Transverse colon (tissue), 3 donors: Measurements from ENCODE around the gene BRIP1.
"Not testable (repeated sequence)": the region's sequence is repeated elsewhere in the genome, so short reads cannot be mapped to it uniquely, and the experiment has no call there.

Experiments used
- CTCF ChIP-seq, 5 experiments: fragments of 200-600 bp in 3 of 5; fragments of 450-650 bp in 2 of 5; sonication (generic) in 3 of 5; IDR thresholded peaks; 1 replicate in 2 of 5; 2 replicates in 3 of 5; pipeline ENCODE4 v1.5.1; 2016 to 2017; ENCODE audit warnings: antibody characterized with exemption in 5 of 5, inconsistent platforms in 3 of 5, mild to moderate bottlenecking in 2 of 5, moderate library complexity in 1 of 5
- EP300 ChIP-seq: sonication (generic); formaldehyde crosslinking; IDR thresholded peaks from one replicate; pipeline ENCODE4 v1.6.1; 2017; ENCODE audit warnings: antibody characterized with exemption, low read depth
- POLR2A ChIP-seq: fragments of 450-650 bp; IDR thresholded peaks from one replicate; pipeline ENCODE4 v1.6.1; 2016; ENCODE audit warnings: antibody characterized with exemption, mild to moderate bottlenecking, moderate library complexity

GRCh38 chr17:61819265-61819664 lies 44.1 kb downstream of the BRIP1 start:
- TF ChIP-seq EP300; CTCF (IDR thresholded peaks at IDR 0.05); POLR2A: not testable (repeated sequence)
